HG03460 (cell line): ENCODE data around the gene KIF1A.

ENCODE experiments used
- ATAC-seq: cut with Tn5 transposase; IDR thresholded peaks from one replicate; pipeline ENCODE4 v1.9.1; 2021; ENCODE audit not compliant: unreplicated experiment

The KIF1A gene

DNA sequence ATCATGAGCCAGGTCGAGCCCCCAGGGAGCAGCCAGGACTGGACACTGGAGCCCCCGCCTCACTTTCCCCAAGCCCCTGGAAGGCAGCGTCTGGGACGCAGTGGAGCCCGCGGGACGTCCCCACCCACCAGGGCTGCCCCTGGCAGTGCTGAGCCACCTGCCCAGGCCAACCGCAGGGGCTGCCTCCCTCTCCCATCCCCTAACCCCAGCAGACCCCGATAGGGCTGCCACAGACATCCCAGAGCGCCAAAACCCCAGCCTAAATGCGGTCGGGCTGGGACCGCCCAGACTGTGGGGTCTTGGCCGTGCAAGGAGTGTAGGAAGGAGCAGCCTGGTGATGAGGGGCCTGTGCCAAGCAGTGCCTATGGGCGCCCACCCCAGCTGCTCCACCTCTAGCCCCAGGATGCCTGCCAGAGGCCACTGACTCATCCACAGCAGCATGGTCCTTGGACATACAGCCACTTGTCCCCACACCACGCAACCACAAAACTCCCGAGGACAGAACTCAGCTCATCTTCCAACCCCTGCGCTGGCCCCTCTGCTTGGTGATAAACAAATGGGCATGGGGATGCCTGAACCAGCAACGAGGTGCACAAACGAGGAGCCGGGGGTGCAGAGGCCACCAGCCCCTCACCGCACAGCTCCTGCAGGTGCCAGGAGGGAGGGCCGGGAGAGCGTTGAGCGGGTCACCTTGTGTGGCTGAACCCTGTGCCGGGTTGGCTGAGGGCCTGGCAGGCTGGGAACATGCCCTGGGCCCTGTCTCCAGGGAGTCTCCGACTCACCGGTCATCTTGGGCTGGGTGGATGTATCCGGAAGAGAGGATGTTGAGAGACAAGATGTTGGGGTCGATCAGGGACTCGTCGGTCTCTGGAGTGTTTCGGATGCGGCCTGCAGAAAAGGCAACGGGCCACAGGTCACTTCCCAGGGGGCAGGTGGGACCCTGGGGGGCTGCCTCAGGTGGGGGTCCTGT, 83.5 kb downstream of the KIF1A start:
- ATAC-seq, result no peak

DNA sequence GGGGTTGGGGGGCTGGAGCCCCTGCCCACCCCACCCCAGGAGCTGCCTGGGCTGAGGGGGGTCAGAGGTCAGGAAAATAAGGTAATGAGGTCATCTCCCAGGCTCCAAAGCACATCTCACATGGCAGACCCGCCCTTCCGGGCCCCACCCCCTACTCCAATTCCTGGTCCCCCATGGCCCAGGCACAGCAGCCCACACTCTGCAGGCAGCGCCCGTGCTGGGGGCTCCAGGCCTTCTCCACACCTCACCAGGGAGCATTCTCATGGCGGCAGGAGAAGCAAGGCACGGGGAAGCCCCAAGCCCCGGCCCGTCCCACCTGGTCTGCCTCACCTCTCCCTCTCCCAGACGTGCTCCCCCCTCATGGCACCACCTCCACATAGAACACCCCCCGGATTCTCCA, 84.5 kb downstream of the KIF1A start:
- no peak for ATAC-seq

DNA sequence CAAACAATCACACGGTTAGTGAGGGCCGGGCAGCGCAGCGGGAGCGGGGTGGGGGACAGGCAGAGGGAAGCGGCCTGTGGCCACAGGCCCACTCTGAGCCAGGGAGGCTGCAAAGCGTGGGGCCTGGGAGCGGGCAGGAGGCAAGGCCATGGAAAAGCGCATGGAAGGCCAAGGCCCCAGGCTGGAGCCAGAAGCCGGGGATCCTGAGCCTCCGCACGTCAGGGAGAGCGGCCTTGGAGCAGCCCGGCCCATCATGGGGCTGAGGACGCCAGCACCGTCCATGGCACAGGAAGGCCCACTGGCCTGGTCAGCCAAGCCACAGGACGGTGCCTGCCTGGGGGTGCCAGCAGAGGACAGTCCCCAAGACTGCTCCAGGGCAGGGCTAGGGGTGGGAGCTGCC, 85.3 kb downstream of the KIF1A start:
- ATAC-seq, result no peak

DNA sequence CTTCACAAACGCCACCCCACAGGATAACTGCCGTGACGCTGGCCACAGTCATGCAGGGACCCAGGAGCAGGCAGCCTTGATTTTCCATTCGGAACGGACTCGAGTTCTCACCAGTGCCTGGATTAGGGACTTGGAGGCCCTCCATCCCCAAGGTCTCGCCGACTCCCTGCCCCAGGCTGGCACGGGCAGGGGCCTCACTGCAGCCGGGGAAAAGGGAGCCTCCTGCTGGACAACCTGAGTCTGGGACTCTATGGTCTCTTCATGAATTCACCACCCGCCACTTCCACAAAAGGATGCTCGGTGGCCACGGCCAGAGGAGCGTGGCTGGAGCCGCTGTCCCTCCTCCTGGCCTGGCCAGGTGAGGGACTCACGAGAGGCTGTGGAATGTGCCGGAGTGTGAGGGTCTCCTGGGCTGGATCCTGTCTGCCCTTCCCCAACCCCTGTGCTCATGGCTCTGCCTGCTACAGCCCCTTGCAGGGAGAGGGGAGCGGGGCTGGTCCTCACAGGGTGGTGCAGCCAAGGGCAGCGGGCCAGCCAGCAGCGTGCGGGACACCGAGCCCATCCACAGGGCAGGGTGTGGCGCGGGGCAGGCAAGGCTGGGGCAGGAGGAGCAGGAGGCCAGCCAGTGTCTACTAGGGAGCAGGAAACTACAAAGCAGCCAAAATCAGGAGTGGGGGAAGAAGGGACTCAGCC, 86.1 kb downstream of the KIF1A start:
- no peak for ATAC-seq

DNA sequence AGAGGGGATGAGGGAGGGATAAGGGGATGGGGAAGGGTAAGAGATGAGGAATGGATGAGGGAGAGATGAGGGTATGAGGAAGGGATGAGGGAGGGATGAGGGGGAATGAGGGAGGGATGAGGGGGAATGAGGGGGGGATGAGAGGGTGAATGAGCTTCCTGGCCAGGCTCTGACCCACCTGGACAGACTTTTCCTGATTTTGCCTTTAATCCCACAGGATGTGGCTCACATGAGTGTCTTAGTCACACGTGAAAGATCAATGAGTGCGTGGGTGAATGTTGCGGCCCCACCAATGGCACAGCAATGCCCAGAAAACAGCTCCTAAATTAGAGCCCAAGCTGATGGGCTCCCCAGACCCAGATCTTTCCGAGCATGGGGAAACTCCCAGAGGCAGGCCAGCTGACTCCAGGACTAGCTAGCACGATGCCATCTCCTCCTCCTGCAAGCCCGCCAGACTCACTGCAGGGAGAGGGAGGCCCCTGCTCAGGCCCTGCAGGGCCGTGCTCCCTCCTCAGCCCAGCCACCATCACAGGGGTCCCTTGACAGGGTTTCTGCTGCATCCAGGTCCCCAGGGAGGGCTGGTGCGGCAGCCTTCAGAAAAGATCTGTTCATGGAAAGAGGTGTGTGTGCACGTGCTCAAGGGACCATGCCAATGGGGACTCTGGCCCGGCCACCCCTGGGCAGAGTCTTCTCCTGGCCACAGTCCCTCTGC, 87.0 kb downstream of the KIF1A start:
- ATAC-seq, result no peak

DNA sequence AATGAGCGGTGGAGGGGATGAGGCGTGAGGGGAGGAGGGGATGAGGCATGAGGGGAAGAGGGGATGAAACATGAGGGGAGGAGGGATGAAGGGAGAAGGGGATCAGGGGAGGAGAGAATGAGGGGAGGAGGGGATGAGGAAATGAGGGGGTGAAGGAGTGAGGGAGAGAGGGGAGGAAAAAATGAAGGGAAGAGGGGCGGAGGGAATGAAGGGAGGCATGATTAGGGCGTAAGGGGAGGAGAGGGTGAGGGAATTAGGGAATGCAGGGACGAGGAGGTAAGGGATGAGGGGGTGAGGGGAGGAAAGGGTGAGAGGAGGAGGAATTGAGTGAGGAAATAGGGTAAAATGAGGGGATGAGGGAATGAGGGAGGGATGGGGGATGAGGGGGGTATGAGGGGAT, 87.8 kb downstream of the KIF1A start:
- ATAC-seq, result no peak

DNA sequence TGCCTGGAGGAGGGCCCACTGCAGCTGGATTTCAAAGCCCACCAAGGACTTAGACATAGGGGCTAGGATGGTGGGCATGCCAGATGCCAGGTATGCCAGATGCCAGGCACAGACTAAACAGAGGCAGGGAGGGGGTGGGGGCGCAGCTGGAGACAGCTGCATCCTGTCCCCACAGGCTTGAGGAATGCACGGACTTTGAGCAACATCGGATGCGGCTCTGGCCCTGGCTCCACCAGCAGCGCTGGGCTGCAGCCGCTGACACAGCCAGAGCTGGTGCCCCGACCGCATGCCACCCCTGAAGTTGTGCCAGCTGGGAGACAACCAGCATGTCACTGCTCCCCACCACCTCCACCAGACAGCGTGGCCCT, 88.9 kb downstream of the KIF1A start:
- ATAC-seq, result no peak

DNA sequence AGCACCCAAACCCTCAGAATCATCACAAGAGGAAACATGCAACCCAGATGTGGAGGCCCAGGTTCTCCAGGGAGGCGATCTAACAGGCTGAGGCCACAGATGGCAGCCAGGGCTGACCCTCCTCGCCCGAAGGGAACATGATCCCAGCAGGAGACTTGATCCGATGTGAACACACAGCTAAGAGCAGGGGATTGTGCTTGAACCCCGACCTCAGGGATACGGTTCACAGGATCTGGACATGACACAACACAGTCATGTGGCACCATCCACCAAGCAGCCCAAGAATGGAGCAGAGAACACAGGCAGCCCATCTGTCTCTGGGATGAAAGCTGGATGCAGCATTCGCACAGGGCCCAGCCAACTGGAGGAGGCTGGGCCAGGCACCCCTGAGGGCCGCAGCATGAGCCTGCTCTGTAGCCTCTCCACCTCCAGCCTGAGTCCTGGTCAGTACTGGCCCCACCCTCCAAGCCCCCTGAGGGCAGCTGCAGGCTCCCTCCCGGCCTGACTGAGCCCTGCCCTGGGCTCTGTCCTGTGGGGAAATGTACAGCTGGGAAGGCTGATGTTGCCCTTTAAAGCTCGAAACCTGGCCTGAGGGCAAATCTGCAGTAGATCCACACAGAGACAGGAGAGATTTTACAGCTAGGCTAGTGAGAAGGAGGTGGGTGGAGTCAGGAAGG, 89.4 kb downstream of the KIF1A start:
- ATAC-seq, result no peak

DNA sequence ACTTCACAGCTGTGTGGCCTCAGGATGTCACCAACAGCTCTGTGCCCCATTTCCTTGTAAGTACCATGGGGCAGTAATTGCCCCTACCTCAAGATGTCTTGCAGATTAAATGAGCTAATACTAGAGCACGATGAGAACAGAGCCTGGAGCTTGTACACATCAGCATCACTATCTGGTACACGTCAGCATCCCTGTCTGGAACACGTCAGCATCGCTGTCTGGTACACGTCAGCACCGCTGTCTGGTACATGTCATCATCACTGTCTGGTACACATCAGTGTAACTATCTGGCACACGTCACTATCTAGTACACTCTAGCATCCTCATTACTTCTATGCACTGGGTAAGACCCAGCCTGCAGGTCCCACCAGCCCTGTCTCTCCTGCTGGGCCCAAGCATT, 91.2 kb downstream of the KIF1A start:
- no peak for ATAC-seq

DNA sequence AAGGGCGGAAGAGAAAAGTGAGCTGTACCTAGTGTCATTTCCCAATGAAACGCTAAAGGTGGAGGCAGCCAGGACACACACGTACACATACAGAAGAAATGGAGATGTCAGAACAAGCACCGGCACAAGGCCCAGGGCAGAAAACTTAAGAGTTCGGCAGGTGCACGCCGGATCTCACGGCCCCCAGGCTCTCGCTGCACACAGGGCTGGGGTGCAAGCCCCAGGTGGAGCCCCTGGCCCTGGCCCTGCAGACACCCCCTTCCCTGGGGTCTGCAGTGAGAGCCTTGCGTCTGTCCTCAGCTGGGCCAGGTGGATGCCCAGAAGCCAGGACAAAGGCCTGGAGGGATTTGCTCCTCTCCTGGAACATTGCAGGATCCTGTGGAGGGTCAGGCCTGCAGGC, 91.7 kb downstream of the KIF1A start:
- no peak for ATAC-seq

DNA sequence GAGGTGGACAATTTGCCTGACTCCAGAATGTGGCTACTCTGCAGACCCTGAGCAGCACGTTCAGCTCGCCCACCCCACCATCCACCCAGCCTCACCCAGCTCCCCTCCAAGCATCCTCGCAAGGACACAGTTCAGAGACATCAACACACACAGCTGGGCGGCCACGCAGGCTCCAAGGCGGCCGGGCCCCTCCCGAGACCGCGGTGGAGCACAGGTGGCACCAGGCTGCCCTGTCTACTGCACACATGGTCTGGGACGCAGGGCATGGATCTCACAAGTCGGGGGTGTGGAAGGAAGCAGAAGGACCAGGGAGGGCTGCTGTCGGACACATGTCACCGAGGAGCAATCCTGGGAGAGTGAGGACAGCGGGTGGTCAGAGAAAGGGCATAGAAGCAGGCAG, 92.1 kb downstream of the KIF1A start:
- no peak for ATAC-seq

DNA sequence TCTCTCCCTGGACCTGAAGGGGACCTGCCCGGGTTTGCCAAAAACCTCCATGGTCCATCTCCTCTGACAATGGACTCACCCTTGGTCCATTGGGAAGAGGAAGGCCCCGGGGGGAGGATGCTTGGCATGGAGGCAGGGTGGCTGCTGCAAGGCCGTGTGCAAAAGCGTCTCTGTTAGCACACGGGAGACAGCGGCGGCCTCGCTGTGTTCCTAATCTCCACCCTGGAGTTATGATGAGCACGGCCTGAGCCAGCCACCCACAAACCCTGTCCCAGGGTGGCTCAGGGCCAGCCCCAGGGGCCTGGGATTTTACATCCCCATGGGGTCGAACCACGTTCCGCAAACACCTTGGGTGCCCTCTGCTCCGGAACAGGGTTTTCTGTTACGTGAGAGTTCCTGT, 92.6 kb downstream of the KIF1A start:
- no peak for ATAC-seq

DNA sequence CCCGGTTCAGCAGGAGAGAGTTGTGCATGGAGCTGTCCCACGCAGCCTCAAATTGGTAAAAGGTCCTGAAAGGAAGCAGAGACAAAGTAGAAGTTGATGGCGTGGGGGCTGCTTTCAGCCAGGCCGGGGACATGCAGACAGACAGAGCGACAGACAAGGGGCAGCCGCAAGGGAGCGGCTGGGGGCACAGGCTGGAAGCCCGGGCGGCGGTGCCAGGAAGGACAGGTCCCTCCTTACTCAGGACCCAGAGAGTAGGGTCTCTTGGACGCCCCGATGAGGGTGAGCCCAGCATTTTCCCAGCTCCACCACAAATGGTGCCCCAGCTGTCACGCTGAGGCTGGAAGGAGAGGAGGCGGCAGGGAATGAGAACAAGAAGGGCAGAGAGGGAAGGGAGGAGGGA, 93.1 kb downstream of the KIF1A start:
- no peak for ATAC-seq

DNA sequence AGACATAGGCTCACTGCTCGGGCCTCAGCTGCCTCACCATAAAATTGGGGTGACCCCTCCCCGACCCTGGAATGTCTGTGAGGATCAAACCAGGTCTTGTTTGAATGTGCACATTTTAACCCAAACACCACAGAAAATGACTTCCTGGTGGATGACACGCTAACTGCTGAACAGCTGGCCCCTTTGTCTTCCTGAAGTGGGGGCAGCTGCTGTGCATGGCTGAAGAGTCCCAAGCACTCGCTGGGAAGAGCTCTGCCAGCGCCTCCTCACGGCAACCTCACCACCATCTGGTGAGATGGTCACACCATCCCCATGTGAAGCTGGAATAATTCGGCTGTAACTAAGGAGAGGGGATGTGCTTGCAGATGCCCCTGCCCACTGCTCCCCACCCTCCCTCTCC, 94.3 kb downstream of the KIF1A start:
- no peak for ATAC-seq

DNA sequence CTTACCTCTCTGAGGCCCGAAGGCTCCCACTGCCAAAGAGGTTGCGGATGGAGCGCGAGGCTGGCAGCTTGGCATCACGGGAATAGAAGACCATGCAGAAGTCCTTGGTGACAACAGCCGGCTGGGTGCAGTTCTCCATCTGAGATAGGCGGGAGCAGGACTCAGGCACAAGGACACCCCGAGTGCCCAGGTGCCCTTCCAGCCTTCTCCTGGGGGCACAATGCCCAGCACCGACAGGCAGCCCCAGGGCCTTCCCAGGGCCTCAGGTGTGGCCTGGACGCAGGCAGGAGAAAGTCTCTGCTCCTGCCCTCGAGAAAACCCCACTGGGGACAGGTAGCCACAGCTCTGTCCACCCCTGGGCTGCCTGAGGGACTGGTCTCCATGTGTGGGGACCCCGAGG, 94.8 kb downstream of the KIF1A start:
- no peak for ATAC-seq

DNA sequence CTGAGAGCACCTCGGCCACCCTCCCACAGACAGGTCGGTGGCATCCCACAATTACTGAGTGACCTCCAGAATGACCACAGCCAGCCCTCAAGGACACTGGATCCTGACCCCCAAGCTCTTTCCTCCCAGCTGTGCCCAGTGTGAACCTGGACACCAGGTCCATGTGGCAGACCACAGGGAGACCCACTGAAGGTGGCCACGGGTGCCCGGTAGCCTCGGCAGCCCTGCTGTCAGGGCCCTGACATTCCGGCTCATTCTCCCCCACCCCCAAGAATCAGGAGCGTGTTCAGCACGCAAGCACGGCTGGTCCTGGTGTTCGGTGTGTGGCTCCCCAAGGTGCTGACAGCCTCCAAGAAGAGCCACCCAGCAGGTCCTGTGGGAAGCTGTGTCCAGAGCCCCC, 95.6 kb downstream of the KIF1A start:
- no peak for ATAC-seq

DNA sequence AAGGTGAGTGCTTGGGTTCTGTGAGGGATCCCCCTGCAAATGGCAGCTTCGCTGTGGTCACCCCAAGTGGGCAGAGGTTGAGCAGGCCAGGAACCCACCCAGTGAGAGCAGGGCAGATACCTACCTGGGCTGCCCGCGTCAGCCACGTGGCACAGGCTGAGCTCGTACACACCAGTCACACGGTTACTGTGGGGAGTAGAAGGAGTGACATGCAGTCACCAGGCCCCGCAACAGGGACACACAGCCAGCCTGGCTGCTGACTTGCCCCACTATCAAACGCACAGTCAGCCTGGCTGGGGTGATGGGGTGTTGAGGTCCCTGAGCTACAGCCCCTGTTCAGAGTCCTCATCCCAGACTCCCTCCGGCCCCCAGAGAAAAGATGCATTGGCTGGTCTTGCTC, 96.2 kb downstream of the KIF1A start:
- ATAC-seq, result no peak

DNA sequence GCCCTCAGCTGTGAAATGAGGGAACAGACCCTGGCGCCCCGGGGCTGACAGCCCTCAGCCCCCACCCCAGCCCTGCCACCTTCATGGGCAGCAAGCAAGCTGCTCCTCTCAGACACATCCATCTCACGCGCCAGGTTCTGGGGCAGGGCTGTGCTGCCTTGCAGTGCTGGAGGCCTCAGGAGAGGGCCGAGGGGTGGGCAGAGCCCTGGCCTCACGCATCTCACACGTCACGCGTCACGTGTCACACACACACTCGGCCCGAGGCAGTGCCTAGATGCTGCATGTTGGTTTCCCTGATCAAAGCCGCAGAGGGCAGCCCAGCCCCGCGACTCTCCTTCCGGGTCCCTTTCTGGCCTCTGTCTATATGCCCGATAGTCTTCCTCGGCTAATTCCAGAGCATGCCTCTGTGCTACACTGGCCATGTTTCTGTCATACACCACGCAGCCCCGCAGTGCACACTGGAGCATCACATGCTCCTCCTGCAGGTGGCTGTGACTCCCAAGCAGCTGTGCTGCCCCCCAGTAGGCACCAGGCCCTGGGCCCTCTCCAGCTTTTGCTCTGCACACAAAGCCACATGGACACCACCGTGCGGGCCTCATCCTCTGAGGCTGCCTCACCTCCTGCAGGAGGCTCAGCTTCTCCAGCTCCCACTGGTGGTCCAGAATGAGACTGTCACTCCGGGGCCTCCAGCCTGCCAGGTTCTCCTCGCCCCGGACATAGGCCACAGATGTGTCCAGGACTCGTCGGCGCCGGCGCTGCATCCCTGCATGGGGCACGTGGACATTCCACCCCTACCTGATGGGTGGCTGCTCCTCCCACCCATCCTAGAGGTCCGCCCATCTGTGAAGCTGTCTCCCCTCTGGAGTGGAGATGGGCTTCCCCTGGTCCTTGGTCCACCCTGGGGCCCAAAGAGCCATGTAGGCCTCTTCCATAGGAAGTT, 97.0 kb downstream of the KIF1A start:
- no peak for ATAC-seq

DNA sequence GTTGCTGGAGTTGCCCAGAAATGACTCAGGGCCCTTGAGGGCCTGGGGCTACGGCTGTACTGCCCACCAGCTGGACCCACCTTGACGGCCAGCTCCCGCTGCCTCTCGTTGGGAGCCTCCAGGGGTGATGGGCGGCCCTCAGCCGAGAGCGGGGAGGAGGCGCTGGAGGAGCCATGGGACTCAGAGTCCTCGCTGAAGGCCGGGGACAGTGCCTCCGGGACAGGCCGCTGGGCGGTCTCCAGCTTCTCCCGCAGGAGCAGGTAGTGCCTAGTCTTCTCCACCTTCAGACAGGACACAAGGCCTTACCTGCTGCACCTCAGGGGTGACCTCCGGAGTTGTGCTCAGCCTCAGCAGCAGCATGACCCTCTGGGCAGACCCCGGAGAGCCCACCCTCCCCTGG, 97.6 kb downstream of the KIF1A start:
- no peak for ATAC-seq

DNA sequence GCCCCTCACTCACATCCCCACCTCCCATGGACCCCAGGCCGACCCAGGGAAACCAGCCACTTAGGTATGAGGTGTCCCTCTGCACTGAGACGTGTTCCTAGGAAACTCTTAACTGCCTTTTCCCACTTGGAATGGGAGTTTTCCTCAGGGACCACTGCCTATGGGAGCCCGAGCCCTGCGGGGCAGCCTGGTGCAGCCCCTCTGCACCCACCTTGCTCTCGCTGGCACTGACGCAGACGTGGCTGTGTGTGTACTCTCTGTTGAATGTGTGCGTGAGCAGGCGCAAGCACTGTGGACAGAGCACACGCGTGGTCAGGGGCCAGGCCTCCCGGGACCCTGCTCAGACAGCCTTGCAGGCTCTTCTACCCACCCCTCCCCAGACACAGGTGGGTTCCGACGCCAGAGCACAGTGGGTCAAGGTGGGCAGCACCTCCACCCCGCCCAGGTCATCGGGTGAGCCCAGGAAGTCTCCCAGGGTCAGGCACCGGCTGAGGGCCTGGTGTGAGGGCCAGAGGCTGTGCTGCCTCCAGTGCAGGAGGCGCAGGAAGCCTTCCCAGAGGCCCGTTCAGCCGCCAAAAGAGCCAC, 98.3 kb downstream of the KIF1A start:
- ATAC-seq, result no peak
